Suprapubic skin (tissue), 4 donors: Measurements from ENCODE around the gene RAB13. TPM values are rescaled to one million over a fixed set of nuclear protein-coding genes. Genes with fewer than 3 reads are reported as not detected.

Experiments
- DNase-seq, 2 donors: peaks; one replicate each; pipeline ENCODE4 v3.0.0-alpha.2; 2019; ENCODE audit warnings: low spot score in 2 of 2
- H3K27ac ChIP-seq: fragments of 200-600 bp; sonication (generic); one replicate; pipeline ENCODE4 v1.5.1; 2019
- H3K27me3 ChIP-seq: fragments of 200-600 bp; sonication (generic); one replicate; pipeline ENCODE4 v1.5.1; 2019
- H3K36me3 ChIP-seq: fragments of 200-600 bp; sonication (generic); one replicate; pipeline ENCODE4 v1.5.1; 2019
- H3K4me1 ChIP-seq: fragments of 200-600 bp; sonication (generic); one replicate; pipeline ENCODE4 v1.5.1; 2019
- H3K4me3 ChIP-seq: fragments of 200-600 bp; sonication (generic); one replicate; pipeline ENCODE4 v1.5.1; 2019; ENCODE audit warnings: mild to moderate bottlenecking
- H3K9me3 ChIP-seq: fragments of 200-600 bp; sonication (generic); one replicate; pipeline ENCODE4 v1.5.1; 2019
- EP300 ChIP-seq: sonication (generic); formaldehyde crosslinking; IDR thresholded peaks from one replicate; pipeline ENCODE4 v1.6.1; 2017; ENCODE audit warnings: antibody characterized with exemption
- POLR2A ChIP-seq, 2 donors: fragments of 450-650 bp; IDR thresholded peaks; one replicate each; pipeline ENCODE4 v1.6.1; 2017; ENCODE audit warnings: antibody characterized with exemption in 2 of 2, mild to moderate bottlenecking in 2 of 2, moderate library complexity in 2 of 2
- POLR2AphosphoS5 ChIP-seq, 3 donors: sonication (generic); formaldehyde crosslinking; IDR thresholded peaks; one replicate each; pipeline ENCODE4 v1.6.1; 2017; ENCODE audit warnings: antibody characterized with exemption in 3 of 3
- WGBS: methylation state at CpG from one replicate; pipeline ENCODE4 v1.1.5; 2018; 5-methylcytosine and 5-hydroxymethylcytosine counted together
- total RNA-seq, 4 donors: library from RNA; depleted of rRNA; stranded (reverse); fragments of >200 nt; gene quantifications; one replicate each; pipeline ENCODE4 v1.1.0, GENCODE V29; 2016
- TF ChIP-seq, protein P1 (sequence below), 2 donors: fragments of 200-600 bp in 1 of 2; fragments of 450-650 bp in 1 of 2; sonication (generic) in 1 of 2; IDR thresholded peaks; one replicate each; pipeline ENCODE4 v1.5.1; 2016 to 2019; ENCODE audit warnings: antibody characterized with exemption in 2 of 2, mild to moderate bottlenecking in 1 of 2, moderate library complexity in 1 of 2

RAB13 gene
- total RNA-seq, 4 donors from 2014 or later: 13.5 to 26.3 (median 23.4) TPM

DNA sequence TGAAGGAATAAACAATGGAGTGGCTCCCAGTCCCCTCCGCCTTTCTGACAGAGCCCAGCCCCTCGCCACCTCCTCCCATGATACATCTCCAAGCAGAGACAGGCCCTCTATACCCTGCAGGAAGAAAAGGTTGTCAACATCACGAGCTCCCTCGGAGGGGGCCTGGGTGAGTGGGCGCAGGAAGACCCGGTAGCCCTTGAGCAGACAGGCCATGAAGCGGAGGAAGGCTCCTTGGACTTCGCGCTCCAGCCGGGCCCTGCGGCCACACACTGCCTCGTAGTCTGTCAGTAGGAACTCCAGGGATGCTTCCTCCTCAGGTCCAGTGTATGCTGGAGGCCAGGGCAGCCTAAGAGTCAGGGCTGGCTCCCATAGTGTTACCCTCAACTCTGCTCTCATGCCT, 46.7 kb downstream of the RAB13 start:
- no peaks in the 10 kb centered on the region for H3K27me3 ChIP-seq
- H3K4me1 ChIP-seq: peaks cover 8% of the 10 kb centered on the region
- no peak overlapping the region for H3K4me3 ChIP-seq
- TF ChIP-seq POLR2A (IDR thresholded peaks at IDR 0.05) (no peak), EP300 (no peak), POLR2AphosphoS5 (IDR thresholded peaks at IDR 0.05) (no peak)
- TF ChIP-seq, protein P1, sequence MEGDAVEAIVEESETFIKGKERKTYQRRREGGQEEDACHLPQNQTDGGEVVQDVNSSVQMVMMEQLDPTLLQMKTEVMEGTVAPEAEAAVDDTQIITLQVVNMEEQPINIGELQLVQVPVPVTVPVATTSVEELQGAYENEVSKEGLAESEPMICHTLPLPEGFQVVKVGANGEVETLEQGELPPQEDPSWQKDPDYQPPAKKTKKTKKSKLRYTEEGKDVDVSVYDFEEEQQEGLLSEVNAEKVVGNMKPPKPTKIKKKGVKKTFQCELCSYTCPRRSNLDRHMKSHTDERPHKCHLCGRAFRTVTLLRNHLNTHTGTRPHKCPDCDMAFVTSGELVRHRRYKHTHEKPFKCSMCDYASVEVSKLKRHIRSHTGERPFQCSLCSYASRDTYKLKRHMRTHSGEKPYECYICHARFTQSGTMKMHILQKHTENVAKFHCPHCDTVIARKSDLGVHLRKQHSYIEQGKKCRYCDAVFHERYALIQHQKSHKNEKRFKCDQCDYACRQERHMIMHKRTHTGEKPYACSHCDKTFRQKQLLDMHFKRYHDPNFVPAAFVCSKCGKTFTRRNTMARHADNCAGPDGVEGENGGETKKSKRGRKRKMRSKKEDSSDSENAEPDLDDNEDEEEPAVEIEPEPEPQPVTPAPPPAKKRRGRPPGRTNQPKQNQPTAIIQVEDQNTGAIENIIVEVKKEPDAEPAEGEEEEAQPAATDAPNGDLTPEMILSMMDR (IDR thresholded peaks at IDR 0.05): no peak
- H3K9me3 ChIP-seq: no peaks in the 10 kb centered on the region
- no peak for DNase-seq
- 84% methylated on average over 9 of the region's 12 CpGs for WGBS
- no peak overlapping the region for H3K27ac ChIP-seq
- peaks cover 80% of the 10 kb centered on the region for H3K36me3 ChIP-seq

GRCh38 chr1:153938996-153939395, 47.1 kb downstream of the RAB13 start:
- H3K36me3 ChIP-seq: peaks cover 83% of the 10 kb centered on the region
- TF ChIP-seq, protein P1 (IDR thresholded peaks at IDR 0.05): no peak
- TF ChIP-seq EP300 (no peak), POLR2A (IDR thresholded peaks at IDR 0.05) (no peak), POLR2AphosphoS5 (IDR thresholded peaks at IDR 0.05) (no peak)

GRCh38 chr1:153937331-153937730, 48.8 kb downstream of the RAB13 start:
- H3K27me3 ChIP-seq: no peaks in the 10 kb centered on the region
- no peak for TF ChIP-seq POLR2A (IDR thresholded peaks at IDR 0.05)
- TF ChIP-seq EP300: no peak
- TF ChIP-seq, protein P1 (IDR thresholded peaks at IDR 0.05): no peak
- no peak for TF ChIP-seq POLR2AphosphoS5 (IDR thresholded peaks at IDR 0.05)
- H3K9me3 ChIP-seq: no peaks in the 10 kb centered on the region
- peaks cover 95% of the 10 kb centered on the region for H3K36me3 ChIP-seq
- H3K27ac ChIP-seq: no peak overlapping the region
- 91% methylated on average over 10 of the region's 10 CpGs for WGBS
- no peaks in the 10 kb centered on the region for H3K4me1 ChIP-seq
- no peak for DNase-seq
- no peak overlapping the region for H3K4me3 ChIP-seq

More at GRCh38 chr1:153938996-153939395, 47.1 kb downstream of the RAB13 start:
- H3K9me3 ChIP-seq: no peaks in the 10 kb centered on the region
- no peaks in the 10 kb centered on the region for H3K27me3 ChIP-seq
- H3K4me3 ChIP-seq: no peak overlapping the region
- 75% methylated on average over 3 of the region's 3 CpGs for WGBS
- peaks cover 3% of the 10 kb centered on the region for H3K4me1 ChIP-seq
- no peak for DNase-seq
- H3K27ac ChIP-seq: no peak overlapping the region

DNA sequence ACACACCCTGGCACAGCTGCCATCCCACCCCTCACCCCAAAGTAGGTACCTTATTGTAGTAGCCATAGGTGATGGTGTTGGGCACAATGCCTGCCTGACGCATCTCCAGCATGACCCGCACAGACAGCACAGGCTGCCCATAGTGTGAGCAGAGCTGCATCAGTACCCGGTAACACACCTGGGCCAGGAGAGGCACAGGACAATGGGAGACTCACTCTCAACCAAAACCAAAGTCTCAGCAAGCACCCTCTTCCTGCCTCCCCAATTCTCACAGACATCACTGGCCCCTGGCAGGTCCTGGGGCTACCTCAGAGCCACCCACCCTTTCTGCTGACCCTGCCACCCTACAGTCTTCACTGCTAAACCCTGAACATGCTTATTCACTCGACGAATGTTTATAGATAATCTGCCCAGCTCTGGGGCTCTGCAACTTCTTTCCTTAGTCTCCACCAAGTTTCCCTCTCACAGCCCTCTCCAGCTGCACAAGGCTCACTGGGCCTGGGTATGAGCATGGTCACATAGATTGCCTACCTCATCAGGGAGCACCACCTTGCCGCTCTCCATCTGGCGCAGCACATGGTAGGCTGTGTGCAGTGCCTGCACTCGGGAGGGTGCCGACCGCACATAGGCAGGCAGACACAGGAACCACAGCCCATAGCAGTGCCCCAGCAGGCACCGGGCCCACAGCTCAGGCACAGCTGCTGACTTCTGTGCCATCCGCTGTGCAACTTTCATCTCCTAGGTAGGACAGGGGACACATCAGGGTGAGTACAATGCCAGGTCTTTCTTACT, 49.9 kb downstream of the RAB13 start:
- H3K4me3 ChIP-seq: no peak overlapping the region
- H3K9me3 ChIP-seq: no peaks in the 10 kb centered on the region
- no peaks in the 10 kb centered on the region for H3K27me3 ChIP-seq
- peak in 1 of 2 donors; percentile 55 for DNase-seq
- whole genome bisulfite sequencing: 96% methylated on average over 11 of the region's 12 CpGs
- H3K4me1 ChIP-seq: no peaks in the 10 kb centered on the region
- peaks cover 90% of the 10 kb centered on the region for H3K36me3 ChIP-seq
- TF ChIP-seq, protein P1 (IDR thresholded peaks at IDR 0.05): no peak
- no peak for TF ChIP-seq EP300
- no peak for TF ChIP-seq POLR2A (IDR thresholded peaks at IDR 0.05)
- TF ChIP-seq POLR2AphosphoS5 (IDR thresholded peaks at IDR 0.05): no peak
- H3K27ac ChIP-seq: no peak overlapping the region

GRCh38 chr1:153934746-153935145, 51.4 kb downstream of the RAB13 start:
- Histone ChIP-seq H3K4me1 (no peaks in the 10 kb centered on the region), H3K4me3 (no peak overlapping the region), H3K36me3 (peaks cover 88% of the 10 kb centered on the region), H3K27me3 (no peaks in the 10 kb centered on the region), H3K27ac (no peak overlapping the region), H3K9me3 (no peaks in the 10 kb centered on the region)
- no peak for DNase-seq
- 100% methylated on average over 9 of the region's 9 CpGs for WGBS
- TF ChIP-seq, protein P1 (IDR thresholded peaks at IDR 0.05): no peak
- TF ChIP-seq POLR2A (IDR thresholded peaks at IDR 0.05) (no peak), EP300 (no peak), POLR2AphosphoS5 (IDR thresholded peaks at IDR 0.05) (no peak)
